ENCODE data around the gene EEA1. TPM values are rescaled to one million over a fixed set of nuclear protein-coding genes. Genes with fewer than 3 reads are reported as not detected.

Gene EEA1
- total RNA-seq, 1 donor from 2014 or later = 11.6 TPM

- Histone ChIP-seq H3K36me3 (no peaks in the 10 kb centered on the region), H3K9me3 (ENCODE audit: low read depth) (peaks cover 8% of the 10 kb centered on the region), H3K4me1 (peaks cover 8% of the 10 kb centered on the region), H3F3A (ENCODE audit: low read depth) (no peaks in the 10 kb centered on the region), H2AFZ (replicated peaks) (no peak overlapping the region), H3K4me3 (no peak overlapping the region), H3K27me3 (no peaks in the 10 kb centered on the region), H3K4me2 (no peak overlapping the region), H3K79me2 (ENCODE audit: low read depth) (no peaks in the 10 kb centered on the region), H3K27ac (no peak overlapping the region), H4K20me1 (ENCODE audit: low read depth) (no peaks in the 10 kb centered on the region), H3K9ac (no peak overlapping the region)
- Mint-ChIP-seq H3K27ac (no peak overlapping the region), H3K27me3 (ENCODE audit: insufficient read depth, low read depth) (no peaks in the 10 kb centered on the region), H3K4me3 (no peak overlapping the region), H3K36me3 (no peaks in the 10 kb centered on the region), H3K9me3 (peaks cover 6% of the 10 kb centered on the region), H3K4me1 (peaks cover 8% of the 10 kb centered on the region)
- TF ChIP-seq EZH2 (IDR thresholded peaks at IDR 0.05) (no peak), EZH2phosphoT487 (IDR thresholded peaks at IDR 0.05) (no peak)
- TF ChIP-seq, protein P1, sequence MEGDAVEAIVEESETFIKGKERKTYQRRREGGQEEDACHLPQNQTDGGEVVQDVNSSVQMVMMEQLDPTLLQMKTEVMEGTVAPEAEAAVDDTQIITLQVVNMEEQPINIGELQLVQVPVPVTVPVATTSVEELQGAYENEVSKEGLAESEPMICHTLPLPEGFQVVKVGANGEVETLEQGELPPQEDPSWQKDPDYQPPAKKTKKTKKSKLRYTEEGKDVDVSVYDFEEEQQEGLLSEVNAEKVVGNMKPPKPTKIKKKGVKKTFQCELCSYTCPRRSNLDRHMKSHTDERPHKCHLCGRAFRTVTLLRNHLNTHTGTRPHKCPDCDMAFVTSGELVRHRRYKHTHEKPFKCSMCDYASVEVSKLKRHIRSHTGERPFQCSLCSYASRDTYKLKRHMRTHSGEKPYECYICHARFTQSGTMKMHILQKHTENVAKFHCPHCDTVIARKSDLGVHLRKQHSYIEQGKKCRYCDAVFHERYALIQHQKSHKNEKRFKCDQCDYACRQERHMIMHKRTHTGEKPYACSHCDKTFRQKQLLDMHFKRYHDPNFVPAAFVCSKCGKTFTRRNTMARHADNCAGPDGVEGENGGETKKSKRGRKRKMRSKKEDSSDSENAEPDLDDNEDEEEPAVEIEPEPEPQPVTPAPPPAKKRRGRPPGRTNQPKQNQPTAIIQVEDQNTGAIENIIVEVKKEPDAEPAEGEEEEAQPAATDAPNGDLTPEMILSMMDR (IDR thresholded peaks at IDR 0.05) = no peak
- no peak for DNase-seq (ENCODE audit: low spot score)
Observed at GRCh38 chr12:92721130-92721529, 208.0 kb downstream of the EEA1 start.

Small RNA genes within 50 kb of the gene (small RNA-seq; reads per million reads assigned to genes)
- gene RNU6-1329P = not detected

Other genes with a start within 250 kb of the EEA1 start
- gene PLEKHG7, start 226.3 kb downstream of the EEA1 start, total RNA-seq (ENCODE audit: low replicate concordance) = not detected in 2 replicates

Measured in neural progenitor cell (in vitro differentiated cells).